Activated naive CD4-positive, alpha-beta T cell treated with anti-CD3 and anti-CD28 coated beads, Interleukin-2, amount 10 ng/mL, durations not matched to agents 7 days and 5 days (primary cell): ENCODE results near the gene UQCC5.
"Not testable (repeated sequence)": the region's sequence is repeated elsewhere in the genome, so short reads cannot be mapped to it uniquely, and the experiment has no call there.

Experiments
- CTCF ChIA-PET: fragments of 350-600 bp; sonication (Branson Sonifier 250); formaldehyde crosslinking; loops from one replicate; lab custom pipeline; 2021; ENCODE audit warnings: antibody characterized with exemption; lab: Charles Lee
- DNase-seq: peaks from one replicate; pipeline ENCODE4 v3.0.0-alpha.2; 2020
- H3K27ac Mint-ChIP-seq: one replicate; pipeline ENCODE4 v1.8.0; 2021; ENCODE audit warnings: mild to moderate bottlenecking, moderate library complexity, mixed read lengths
- H3K27me3 Mint-ChIP-seq: one replicate; pipeline ENCODE4 v1.8.0; 2021; ENCODE audit warnings: mild to moderate bottlenecking, mixed read lengths
- H3K36me3 Mint-ChIP-seq: one replicate; pipeline ENCODE4 v1.8.0; 2021; ENCODE audit warnings: mixed read lengths
- H3K4me1 Mint-ChIP-seq: one replicate; pipeline ENCODE4 v1.8.0; 2021; ENCODE audit warnings: mixed read lengths
- H3K4me3 Mint-ChIP-seq: one replicate; pipeline ENCODE4 v1.8.0; 2021; ENCODE audit warnings: mild to moderate bottlenecking, moderate library complexity, mixed read lengths
- H3K9me3 Mint-ChIP-seq: one replicate; pipeline ENCODE4 v1.8.0; 2021; ENCODE audit warnings: mixed read lengths

The UQCC5 gene

DNA sequence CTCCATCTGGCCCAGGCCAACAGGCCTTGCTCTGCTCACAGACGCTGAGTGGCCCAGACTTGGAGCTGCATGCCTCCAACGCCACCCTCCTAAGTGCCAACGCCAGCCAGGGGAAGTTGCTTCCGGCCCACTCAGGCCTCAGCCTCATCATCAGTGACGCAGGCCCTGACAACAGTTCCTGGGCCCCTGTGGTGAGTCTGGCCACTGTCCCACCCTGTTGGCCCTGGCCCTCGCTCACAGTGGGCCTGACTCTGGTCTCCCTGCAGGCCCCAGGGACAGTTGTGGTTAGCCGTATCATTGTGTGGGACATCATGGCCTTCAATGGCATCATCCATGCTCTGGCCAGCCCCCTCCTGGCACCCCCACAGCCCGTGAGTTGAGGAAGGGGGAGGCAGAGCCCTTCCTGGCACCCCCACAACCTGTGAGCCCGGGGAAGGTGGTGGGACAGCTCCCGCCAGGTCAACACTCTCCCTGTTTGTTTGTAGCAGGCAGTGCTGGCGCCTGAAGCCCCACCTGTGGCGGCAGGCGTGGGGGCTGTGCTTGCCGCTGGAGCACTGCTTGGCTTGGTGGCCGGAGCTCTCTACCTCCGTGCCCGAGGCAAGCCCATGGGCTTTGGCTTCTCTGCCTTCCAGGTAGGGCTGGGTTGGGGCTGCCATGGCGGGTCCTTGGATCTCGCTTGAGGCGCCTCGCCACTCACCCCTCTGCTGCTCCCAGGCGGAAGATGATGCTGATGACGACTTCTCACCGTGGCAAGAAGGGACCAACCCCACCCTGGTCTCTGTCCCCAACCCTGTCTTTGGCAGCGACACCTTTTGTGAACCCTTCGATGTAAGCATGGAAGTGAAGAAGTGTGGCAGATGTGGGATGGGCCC, 12.8 kb upstream of the UQCC5 start:
- H3K27me3 Mint-ChIP-seq = no peaks in the 10 kb centered on the region
- CTCF ChIA-PET = no interaction called here
- DNase-seq = no peak
- no peaks in the 10 kb centered on the region for H3K9me3 Mint-ChIP-seq
- H3K4me3 Mint-ChIP-seq = no peak overlapping the region
- H3K4me1 Mint-ChIP-seq = no peaks in the 10 kb centered on the region
- H3K27ac Mint-ChIP-seq = no peak overlapping the region
- H3K36me3 Mint-ChIP-seq = no peaks in the 10 kb centered on the region

DNA sequence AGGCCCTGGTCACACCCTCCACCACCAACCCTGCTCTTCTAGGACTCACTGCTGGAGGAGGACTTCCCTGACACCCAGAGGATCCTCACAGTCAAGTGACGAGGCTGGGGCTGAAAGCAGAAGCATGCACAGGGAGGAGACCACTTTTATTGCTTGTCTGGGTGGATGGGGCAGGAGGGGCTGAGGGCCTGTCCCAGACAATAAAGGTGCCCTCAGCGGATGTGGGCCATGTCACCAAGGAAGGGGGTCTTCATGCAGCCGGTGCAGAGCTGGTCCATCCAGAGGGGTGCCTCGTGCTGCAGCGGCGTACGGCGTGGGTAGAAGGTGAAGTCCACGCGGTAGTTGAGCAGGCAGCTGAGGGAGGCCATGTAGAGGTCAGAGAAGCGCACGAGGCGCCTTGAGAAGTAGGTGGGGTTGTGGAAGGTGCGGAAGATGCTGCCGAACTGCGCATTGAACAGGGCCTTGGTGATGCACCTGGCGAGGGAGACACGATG, 12.1 kb upstream of the UQCC5 start:
- CTCF ChIA-PET = no interaction called here
- no peaks in the 10 kb centered on the region for H3K27me3 Mint-ChIP-seq
- H3K9me3 Mint-ChIP-seq = no peaks in the 10 kb centered on the region
- H3K27ac Mint-ChIP-seq = no peak overlapping the region
- H3K36me3 Mint-ChIP-seq = no peaks in the 10 kb centered on the region
- no peaks in the 10 kb centered on the region for H3K4me1 Mint-ChIP-seq
- H3K4me3 Mint-ChIP-seq = no peak overlapping the region
- DNase-seq = no peak

DNA sequence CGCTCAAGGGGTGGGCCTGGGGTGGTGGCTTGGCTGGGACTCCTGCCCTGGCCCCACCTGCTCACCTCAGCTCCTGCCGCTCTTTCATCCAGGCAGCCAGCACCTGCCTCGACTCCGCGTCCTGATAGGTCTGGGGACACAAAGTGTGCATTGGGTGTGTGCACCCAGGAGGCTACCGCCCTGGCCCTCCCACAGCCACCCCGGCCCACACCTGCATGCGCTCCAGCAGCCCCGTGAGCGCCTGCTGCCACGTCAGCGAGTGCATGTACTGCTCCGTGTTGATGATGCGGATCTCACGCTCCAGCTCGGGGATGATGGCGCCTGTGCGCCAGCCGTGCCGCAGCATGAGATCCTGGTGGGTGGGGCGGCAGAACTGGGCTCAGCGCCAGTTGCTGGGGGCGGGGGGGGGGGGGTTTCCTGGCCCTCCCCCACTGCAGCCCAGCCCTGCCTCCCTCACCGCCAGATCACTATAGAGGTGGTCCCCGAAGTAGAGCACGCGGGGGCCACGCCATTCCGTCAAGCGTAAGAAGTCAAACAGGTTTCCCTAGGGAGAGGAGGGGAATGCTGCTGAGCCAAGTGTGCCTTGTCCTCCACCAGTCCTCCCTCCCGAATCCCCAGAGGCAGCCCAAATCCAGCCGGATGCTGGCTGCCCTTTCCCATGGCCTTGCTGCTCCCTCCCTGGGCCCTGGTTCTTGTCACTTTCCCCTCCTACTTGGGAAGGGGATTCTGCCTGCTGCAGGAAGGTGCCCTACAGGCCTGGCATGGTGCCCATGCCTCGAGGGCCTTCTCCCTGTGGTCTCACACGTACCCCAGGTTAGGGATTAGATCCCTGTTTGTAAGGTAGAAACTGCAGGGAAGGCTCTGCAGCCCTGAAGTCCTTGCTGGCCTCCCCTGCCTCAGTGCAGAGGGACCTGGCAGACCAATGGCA, 11.4 kb upstream of the UQCC5 start:
- Mint-ChIP-seq H3K4me1 (no peaks in the 10 kb centered on the region), H3K4me3 (no peak overlapping the region), H3K9me3 (no peaks in the 10 kb centered on the region), H3K27ac (no peak overlapping the region), H3K27me3 (no peaks in the 10 kb centered on the region), H3K36me3 (no peaks in the 10 kb centered on the region)
- CTCF ChIA-PET = no interaction called here
- no peak for DNase-seq

DNA sequence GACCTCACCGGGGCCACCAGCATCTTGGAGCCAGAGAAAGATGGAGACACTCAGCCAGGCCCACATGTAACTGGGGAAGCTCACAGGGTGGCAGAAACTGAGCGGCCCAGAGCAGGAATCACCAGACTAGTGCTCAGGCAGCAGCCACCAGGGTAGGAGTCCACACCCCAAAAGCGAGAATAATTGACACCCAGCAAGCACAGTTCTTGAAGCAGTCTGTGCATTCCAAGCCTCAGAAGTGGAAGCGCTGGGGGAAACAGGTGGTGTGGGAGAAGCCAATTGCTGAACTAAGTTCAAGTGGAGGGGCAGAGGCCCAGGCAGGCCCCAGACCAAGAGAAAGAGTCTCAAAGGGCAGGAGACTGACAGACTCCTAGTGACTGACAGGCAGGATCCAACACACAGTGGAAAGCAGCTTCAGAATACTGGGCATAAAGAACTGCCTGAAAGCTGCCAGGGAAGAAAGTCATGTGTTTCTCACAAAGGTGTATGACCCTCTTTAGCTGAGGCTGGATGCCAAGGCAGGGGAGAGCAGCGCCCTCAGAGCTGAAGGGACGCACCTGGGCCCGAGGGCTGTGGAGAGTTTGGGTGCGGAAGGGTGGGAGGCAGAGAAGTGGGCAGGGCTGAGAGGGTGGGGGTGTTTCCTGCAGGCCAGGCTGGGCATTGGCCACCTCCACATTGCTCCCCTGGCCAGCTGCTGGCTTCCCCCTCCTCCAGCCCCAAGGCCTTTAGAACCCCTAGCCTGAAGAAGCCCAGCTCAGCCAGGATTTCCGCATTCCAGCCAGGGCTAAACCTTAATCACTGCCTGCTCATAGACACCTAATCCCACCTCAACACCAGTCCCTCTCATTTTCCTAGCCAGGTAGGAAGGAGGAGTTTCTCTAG, 10.5 kb upstream of the UQCC5 start:
- no peaks in the 10 kb centered on the region for H3K27me3 Mint-ChIP-seq
- CTCF ChIA-PET = no interaction called here
- no peaks in the 10 kb centered on the region for H3K4me1 Mint-ChIP-seq
- H3K27ac Mint-ChIP-seq = peak overlapping the region; percentile 37
- peak; percentile 10 for DNase-seq
- H3K9me3 Mint-ChIP-seq = no peaks in the 10 kb centered on the region
- H3K36me3 Mint-ChIP-seq = no peaks in the 10 kb centered on the region
- H3K4me3 Mint-ChIP-seq = no peak overlapping the region

DNA sequence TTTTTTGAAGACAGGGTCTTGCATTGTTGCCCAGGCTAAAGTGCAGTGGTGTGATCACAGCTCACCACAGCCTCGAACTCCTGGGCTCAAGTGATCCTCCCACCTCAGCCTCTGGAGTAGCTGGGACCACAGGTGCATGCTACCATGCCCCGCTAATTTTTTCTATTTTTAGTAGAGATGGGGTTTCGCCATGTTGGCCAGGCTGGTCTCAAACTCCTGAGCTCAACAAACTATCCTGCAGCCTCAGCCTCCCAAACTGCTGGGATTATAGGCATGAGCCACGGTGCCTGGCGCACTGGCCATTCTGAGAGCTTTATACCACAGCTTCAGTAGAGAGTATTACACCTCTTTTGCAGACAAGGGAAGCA, 9.8 kb upstream of the UQCC5 start:
- H3K27me3 Mint-ChIP-seq, H3K27ac Mint-ChIP-seq, CTCF ChIA-PET, H3K36me3 Mint-ChIP-seq, H3K4me3 Mint-ChIP-seq, H3K9me3 Mint-ChIP-seq, H3K4me1 Mint-ChIP-seq: not testable (repeated sequence)
- DNase-seq = peak; percentile 9

DNA sequence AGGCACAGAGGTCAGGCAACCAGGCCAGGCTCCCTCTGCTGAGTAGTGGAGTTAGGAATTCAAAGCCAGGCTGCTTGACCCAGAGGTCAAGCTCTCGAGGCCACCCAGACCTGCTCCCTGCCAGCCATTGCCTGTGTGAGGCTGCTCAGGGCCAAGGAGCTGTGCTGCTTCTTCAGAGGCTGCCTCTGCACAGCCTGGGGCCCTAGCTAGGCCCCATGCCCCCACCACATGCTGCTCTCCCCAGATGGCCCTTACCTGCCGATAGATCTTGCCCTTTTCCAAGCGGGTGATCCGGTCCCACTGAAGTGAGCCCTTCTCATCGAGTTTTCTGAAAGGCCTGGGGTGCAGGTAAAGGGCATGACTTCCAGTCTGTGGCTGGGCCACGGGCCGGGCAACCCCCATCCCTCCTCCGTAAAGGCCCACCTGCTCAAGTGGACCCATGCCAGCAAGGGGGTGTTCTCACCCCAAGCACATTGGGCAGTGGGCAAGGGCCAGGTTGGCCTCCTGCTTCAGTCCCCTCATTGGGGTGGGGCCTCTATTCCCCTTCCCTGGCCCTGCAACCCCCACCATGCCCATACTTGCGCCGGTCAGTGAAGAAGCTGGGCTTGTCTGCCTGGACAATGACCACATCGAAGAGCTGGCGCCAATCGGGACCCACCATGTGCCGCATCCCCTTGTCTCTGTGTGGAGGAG, 9.2 kb upstream of the UQCC5 start:
- peak; percentile 10 for DNase-seq
- Mint-ChIP-seq H3K36me3 (no peaks in the 10 kb centered on the region), H3K27ac (no peak overlapping the region), H3K27me3 (no peaks in the 10 kb centered on the region), H3K9me3 (no peaks in the 10 kb centered on the region), H3K4me3 (no peak overlapping the region), H3K4me1 (no peaks in the 10 kb centered on the region)
- CTCF ChIA-PET = no interaction called here

DNA sequence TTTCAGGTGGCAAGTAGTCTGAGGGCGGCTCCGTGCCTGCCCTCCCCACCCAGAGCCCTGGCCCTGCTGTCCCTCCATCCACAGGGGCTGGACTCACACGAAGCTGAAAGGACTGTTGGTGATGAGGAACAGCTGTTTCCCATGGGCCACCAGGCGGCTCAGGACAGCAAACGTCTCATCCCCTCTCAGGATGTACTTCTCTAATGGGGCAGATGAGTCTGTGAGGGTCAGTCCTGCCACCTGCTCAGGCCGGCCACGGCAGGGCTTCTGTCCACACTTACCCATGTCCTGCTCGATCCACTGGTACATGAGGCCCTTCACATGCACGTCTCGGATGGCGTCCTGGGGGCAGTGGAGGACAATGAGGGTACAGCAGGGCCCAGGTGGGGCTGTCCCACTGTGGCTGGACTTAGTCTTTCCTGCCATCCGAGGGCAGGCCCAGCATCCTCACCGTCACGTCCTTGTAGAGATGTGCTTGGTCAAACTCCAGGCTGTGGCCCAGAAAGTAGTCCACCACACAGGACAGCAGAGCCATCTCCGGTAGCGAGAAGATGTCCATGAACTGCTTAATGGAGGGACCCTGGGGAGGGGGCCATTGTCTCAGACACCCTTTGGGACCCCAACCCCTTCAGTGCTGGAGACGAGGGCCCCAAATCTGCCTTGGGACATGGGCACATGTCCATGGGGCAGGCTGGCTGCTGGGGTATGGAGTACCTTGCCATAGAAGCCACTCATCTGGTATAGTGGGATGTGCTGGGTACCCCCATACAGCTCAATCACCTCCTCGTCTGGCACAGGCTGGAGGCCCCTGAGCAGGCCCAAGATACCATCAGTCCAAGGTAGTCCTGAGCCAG, 8.4 kb upstream of the UQCC5 start:
- H3K9me3 Mint-ChIP-seq = no peaks in the 10 kb centered on the region
- H3K27ac Mint-ChIP-seq = no peak overlapping the region
- no peak overlapping the region for H3K4me3 Mint-ChIP-seq
- H3K27me3 Mint-ChIP-seq = peaks cover 8% of the 10 kb centered on the region
- CTCF ChIA-PET = no interaction called here
- H3K36me3 Mint-ChIP-seq = no peaks in the 10 kb centered on the region
- peak; percentile 16 for DNase-seq
- peaks cover 4% of the 10 kb centered on the region for H3K4me1 Mint-ChIP-seq

DNA sequence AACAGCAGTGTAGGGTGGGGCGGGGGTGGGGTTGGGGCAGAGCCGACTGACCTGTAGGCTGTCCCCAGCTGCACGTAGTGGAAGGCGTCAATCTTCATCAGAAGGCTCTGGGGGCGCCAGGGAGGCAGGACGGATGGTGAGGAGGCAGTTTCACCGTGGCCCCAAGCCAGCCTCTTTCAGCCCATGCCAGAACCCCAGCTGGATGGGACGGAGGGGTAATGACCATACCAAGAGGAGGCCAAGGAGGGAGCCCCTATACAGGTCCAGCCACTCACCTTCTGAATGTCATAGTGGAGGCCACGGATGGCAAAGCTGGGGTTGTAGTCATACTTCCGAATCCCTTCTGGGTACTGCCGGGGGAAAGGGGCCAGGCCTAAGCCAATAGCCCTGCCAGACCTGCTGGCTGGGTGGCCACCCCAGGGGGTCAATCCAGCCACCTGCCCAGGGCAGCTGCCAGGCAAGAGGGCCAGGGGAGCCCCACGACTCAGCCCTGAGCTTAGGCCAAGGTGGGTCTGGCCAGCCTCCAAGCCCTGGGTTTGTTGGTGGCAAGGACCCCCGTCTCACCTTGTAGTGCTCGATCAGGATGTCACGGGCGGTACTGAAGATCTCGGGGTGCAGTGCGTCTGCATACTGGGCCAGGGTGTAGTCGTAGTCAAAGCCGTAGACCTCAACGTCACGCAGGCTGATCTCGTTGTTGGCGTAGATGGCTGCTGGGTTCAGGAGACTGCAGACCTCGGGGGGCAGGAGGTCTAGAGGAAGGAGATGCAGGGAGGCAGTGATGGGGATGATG, 7.6 kb upstream of the UQCC5 start:
- peaks cover 8% of the 10 kb centered on the region for H3K27me3 Mint-ChIP-seq
- no peaks in the 10 kb centered on the region for H3K36me3 Mint-ChIP-seq
- no peak overlapping the region for H3K4me3 Mint-ChIP-seq
- DNase-seq = peak; percentile 18
- no peak overlapping the region for H3K27ac Mint-ChIP-seq
- no peaks in the 10 kb centered on the region for H3K9me3 Mint-ChIP-seq
- peaks cover 4% of the 10 kb centered on the region for H3K4me1 Mint-ChIP-seq
- CTCF ChIA-PET = interaction anchor here (1.2 kb wide), 1 partner anchor 17 kb away, joined by 3 read pairs; no protein-coding TSS in a partner anchor

DNA sequence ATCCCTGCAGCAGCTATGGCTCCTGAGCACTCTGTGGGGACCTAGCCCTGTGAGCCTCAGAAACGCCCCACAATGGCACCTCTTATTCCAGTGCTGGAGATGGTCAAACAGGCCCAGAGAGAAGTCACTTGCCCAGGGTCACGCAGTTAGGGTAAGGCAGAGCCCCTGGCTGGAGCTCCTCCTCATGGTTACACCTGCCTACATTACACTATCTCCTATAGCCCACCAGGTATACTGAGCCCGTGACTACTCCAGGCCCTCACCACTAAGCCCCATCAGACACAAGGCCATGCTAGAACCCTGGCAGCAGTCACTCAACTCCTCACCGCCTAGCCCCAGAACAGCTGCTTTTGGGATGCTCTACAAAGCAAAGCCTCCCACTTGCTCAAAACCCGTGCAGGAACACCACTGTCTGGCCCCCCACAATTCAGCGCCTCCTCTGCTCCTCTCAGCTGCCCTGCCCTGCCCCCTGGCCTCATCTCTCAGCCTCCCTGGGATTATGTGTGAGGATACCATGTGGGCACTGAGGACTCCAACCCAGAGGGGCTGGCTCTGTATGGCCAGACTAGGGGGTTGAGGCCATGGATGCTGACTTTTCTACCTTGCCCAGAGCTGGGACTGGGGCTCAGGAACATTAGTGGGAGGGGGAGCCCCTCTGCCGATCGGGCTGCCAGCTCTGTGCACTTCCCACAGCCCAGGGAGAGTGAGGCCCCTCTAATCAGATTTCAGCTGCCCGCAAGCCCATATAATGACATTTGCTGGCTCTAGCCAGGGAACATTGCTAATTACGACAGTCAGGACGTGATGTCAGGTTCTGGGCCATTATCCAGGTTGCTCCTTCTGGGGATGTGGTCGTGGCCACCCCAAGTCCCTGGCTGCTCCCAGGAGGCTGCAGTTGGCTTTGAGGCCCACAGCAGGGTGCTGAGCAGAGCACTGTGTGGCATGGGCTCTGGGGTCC, 6.8 kb upstream of the UQCC5 start:
- no peaks in the 10 kb centered on the region for H3K9me3 Mint-ChIP-seq
- peaks cover 10% of the 10 kb centered on the region for H3K4me1 Mint-ChIP-seq
- no peak overlapping the region for H3K4me3 Mint-ChIP-seq
- H3K27me3 Mint-ChIP-seq = peaks cover 8% of the 10 kb centered on the region
- CTCF ChIA-PET = interaction anchor here (1.2 kb wide), 1 partner anchor 18 kb away, joined by 3 read pairs; no protein-coding TSS in a partner anchor
- no peaks in the 10 kb centered on the region for H3K36me3 Mint-ChIP-seq
- no peak overlapping the region for H3K27ac Mint-ChIP-seq
- DNase-seq = peak; percentile 12

DNA sequence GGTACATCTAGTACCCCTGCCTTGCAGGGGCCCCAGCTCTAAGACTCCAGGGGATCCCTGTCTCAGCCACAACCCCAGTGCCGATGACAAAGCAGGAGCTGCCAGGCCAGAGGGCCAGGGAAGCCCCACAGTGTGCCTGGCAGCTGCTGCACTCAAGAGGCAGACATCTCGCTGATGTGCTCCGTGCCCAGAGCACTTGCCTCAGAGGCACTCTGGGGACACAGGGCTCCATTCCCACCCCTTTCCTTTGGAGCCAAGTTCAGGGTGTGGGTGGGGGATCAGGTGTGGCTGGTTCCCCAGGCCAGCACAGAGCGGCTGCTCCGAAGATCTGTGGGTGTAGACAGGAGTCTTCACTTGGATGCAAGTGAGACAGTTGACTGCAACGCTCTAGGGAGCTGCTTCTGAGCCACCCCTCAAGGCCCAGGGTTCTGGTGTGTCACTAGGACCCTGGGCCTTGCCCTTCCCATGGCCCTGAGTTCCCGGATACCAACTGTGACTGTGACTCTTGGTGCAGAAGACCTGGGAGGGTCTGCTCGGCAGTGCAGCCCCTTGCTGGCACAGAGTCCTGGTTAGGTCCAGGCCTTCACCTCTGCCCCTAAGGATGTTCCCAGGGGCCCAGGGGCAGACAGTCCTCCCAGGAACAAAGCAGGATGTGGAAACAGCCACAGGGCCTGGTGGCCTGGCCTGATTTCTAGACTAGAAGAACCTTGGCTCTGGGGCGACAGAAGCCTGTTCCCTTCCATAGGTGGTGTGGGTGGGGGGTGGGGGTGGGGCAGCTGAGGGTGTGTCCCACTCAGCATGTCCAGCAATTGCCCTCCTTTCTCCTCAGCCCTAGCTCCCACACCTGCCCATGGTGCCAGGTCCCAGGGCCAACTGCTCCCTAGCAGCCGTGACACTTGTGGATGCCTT, 5.2 kb upstream of the UQCC5 start:
- peak; percentile 19 for DNase-seq
- H3K27ac Mint-ChIP-seq = no peak overlapping the region
- H3K4me3 Mint-ChIP-seq = no peak overlapping the region

More for the DNA sequence above, 5.2 kb upstream of the UQCC5 start:
- Mint-ChIP-seq H3K36me3 (no peaks in the 10 kb centered on the region), H3K4me1 (peaks cover 22% of the 10 kb centered on the region), H3K27me3 (peaks cover 8% of the 10 kb centered on the region), H3K9me3 (no peaks in the 10 kb centered on the region)
- CTCF ChIA-PET = no interaction called here
